Activated naive CD8-positive, alpha-beta T cell treated with anti-CD3 and anti-CD28 coated beads, Interleukin-2, amount 10 ng/mL, durations not matched to agents 7 days and 5 days (primary cell): ENCODE data around the gene C1RL. TPM values are rescaled to one million over a fixed set of nuclear protein-coding genes. Genes with fewer than 3 reads are reported as not detected.
A peak's percentile ranks its signal among the peaks of the same experiment; 100 is the strongest.

ENCODE experiments used
- ATAC-seq: fragments of 150-1000 bp; cut with Tn5 transposase; one replicate; pipeline ENCODE4 v1.10.0; 2021; ENCODE audit warnings: low read depth, moderate library complexity
- POLR2A ChIA-PET: fragments of 350-600 bp; sonication (Branson Sonifier 250); formaldehyde crosslinking; loops from one replicate; lab custom pipeline; 2021; ENCODE audit warnings: antibody characterized with exemption; lab: Charles Lee
- DNase-seq: peaks from one replicate; pipeline ENCODE4 v3.0.0; 2021
- H3K27ac Mint-ChIP-seq: one replicate; pipeline ENCODE4 v1.8.0; 2022; ENCODE audit warnings: mild to moderate bottlenecking, mixed read lengths
- H3K27me3 Mint-ChIP-seq: one replicate; pipeline ENCODE4 v1.8.0; 2022; ENCODE audit warnings: mild to moderate bottlenecking, moderate library complexity, mixed read lengths
- H3K36me3 Mint-ChIP-seq: one replicate; pipeline ENCODE4 v1.8.0; 2021; ENCODE audit warnings: mild to moderate bottlenecking, mixed read lengths
- H3K4me1 Mint-ChIP-seq: one replicate; pipeline ENCODE4 v1.8.0; 2021; ENCODE audit warnings: mixed read lengths
- H3K4me3 Mint-ChIP-seq: one replicate; pipeline ENCODE4 v1.8.0; 2022; ENCODE audit warnings: mild to moderate bottlenecking, moderate library complexity, mixed read lengths
- H3K9me3 Mint-ChIP-seq: one replicate; pipeline ENCODE4 v1.8.0; 2021; ENCODE audit warnings: mixed read lengths
- total RNA-seq, 2 experiments: library from RNA; stranded (reverse); gene quantifications; one replicate each; pipeline ENCODE4 v1.2.3, GENCODE V29; 2021

Gene C1RL
- 10 to 100 TPM; 29.8 to 36.0 TPM for total RNA-seq

DNA sequence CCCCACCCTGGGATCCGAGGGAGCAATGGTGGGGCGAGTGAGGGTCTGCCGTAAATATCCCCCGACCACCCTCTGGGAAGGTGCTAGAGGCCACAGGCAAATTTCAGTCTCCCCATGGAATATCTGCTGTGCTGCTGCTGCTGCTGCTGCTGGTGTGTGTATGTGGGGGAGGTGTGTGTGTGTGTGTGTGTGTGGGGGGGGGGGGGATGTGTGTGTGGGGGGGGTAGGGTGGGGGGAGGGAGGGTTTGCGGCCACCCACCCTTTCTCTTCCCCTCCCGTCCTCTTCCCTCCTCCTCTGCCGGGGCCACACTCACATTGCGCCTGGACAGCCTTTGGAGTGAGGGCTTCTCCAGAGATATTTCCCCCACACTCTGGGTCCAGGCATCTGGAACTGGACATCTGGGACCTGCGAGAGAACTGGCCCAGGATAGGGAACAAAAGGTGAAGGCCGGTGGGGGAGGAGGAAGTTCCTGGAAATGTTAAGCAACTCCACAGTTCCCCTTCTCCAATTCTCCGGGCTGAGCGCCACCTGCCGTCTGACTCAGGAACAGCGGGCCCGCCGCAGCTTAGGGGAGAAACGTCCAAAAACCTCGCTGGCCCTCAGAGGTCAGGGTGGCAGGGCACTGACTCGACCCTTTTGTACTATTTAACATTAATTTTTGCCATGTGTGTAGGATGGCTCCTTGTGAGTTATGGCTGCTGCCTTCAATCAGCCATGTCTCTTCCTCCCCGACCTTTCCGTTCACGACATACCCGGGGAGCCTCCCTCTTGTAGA lies at the start of gene C1RL:
Gene C1RL (minus strand): TSS at position 419 of the 776 bp plus-strand sequence. CDS start 34 bp downstream, at position 385.
- ATAC-seq (peak; percentile 20), DNase-seq (peak; percentile 90)
- peak within 1 kb of the TSS; percentile 96 for H3K4me3 Mint-ChIP-seq
- peaks cover 27% of the 10 kb centered on the region for H3K36me3 Mint-ChIP-seq
- H3K4me1 Mint-ChIP-seq = peaks cover 39% of the 10 kb centered on the region
- POLR2A ChIA-PET = interaction anchor here (0.5 to 7.6 kb wide), 22 partner anchors 10 to 531 kb away, joined by 3 to 117 read pairs (median 6); partner anchors contain the start of genes C12orf57, CDCA3, EMG1 and ENO2
- H3K27ac Mint-ChIP-seq = peak within 1 kb of the TSS; percentile 95
- no peaks in the 10 kb centered on the region for H3K27me3 Mint-ChIP-seq
- H3K9me3 Mint-ChIP-seq = peaks cover 9% of the 10 kb centered on the region

- DNase-seq (no peak), ATAC-seq (no peak)
- H3K36me3 Mint-ChIP-seq = peaks cover 4% of the 10 kb centered on the region
Measured at GRCh38 chr12:7157391-7157790, 48.4 kb upstream of the C1RL start.

GRCh38 chr12:7156259-7157197 lies 47.5 kb upstream of the C1RL start:
- ATAC-seq (no peak), DNase-seq (no peak)
- peaks cover 2% of the 10 kb centered on the region for H3K27me3 Mint-ChIP-seq
- POLR2A ChIA-PET = no interaction called here
- no peaks in the 10 kb centered on the region for H3K9me3 Mint-ChIP-seq
- no peak overlapping the region for H3K4me3 Mint-ChIP-seq
- H3K27ac Mint-ChIP-seq = peak overlapping the region; percentile 17
- no peaks in the 10 kb centered on the region for H3K4me1 Mint-ChIP-seq
- peaks cover 4% of the 10 kb centered on the region for H3K36me3 Mint-ChIP-seq

More at GRCh38 chr12:7157391-7157790, 48.4 kb upstream of the C1RL start:
- Mint-ChIP-seq H3K9me3 (no peaks in the 10 kb centered on the region), H3K27me3 (peaks cover 6% of the 10 kb centered on the region), H3K4me3 (no peak overlapping the region), H3K4me1 (no peaks in the 10 kb centered on the region), H3K27ac (no peak overlapping the region)
- POLR2A ChIA-PET = no interaction called here

DNA sequence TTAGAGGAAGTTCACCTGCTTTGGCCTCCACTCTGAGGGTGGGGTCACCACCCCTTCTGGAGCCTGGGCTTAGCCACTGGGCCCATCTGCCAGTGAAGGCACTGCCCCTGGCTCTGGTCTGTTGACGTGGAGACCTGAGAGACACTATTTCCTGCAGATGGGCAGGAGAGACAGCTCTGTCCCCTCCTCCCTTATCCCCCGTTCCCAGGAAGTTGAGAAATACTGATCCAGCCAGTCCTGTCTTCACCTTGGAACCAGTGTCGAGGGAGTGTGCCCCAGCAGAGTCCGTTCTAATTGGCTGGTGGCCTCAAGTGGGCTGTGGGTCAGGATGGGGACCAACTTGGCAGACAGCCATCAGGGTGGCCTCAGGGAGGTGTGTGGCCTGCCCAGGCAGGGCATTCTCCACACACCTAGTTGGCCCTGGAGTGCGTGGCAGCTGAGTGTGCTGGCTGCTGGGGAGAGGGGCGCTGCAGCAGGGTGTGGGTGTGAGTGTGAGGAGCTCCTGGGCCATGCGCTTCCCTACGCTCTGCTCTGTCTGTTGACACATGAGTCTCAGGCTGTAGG lies 46.5 kb upstream of the C1RL start:
- H3K4me1 Mint-ChIP-seq = no peaks in the 10 kb centered on the region
- no peak overlapping the region for H3K27ac Mint-ChIP-seq

GRCh38 chr12:7154901-7155470 lies 46.0 kb upstream of the C1RL start:
- H3K9me3 Mint-ChIP-seq = no peaks in the 10 kb centered on the region
- POLR2A ChIA-PET = interaction anchor here (1.2 kb wide), 1 partner anchor 34 kb away, joined by 3 read pairs; the partner anchor contains the start of gene PEX5
- H3K27ac Mint-ChIP-seq = no peak overlapping the region
- H3K27me3 Mint-ChIP-seq = no peaks in the 10 kb centered on the region
- DNase-seq (no peak), ATAC-seq (no peak)
- H3K36me3 Mint-ChIP-seq = peaks cover 7% of the 10 kb centered on the region
- H3K4me3 Mint-ChIP-seq = no peak overlapping the region
- H3K4me1 Mint-ChIP-seq = no peaks in the 10 kb centered on the region

More for the DNA sequence above, 46.5 kb upstream of the C1RL start:
- H3K36me3 Mint-ChIP-seq = peaks cover 4% of the 10 kb centered on the region
- no peaks in the 10 kb centered on the region for H3K27me3 Mint-ChIP-seq
- no peak overlapping the region for H3K4me3 Mint-ChIP-seq
- no peaks in the 10 kb centered on the region for H3K9me3 Mint-ChIP-seq
- POLR2A ChIA-PET = interaction anchor here (1.2 kb wide), 1 partner anchor 34 kb away, joined by 3 read pairs; the partner anchor contains the start of gene PEX5
- no peak for DNase-seq
- no peak for ATAC-seq

DNA sequence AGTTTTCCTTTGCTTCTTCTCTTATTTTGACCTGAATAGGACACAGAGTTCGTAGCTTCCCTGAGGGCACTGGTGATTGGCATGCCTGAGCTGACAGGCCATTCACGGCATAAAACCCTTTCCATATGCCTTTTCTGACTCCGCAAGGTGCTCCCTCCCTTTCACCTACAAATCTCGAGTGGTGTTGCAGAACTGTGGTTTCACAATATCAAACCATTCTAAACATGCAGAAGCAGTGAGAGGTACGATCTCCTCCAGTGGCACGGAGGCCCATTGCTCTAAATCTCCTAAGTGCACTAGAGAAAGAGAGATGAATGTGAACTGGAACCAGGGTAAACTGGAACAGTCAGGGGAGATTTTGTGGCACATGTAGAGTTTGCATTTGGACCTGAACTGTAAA lies 45.0 kb upstream of the C1RL start:
- POLR2A ChIA-PET = no interaction called here
- H3K27me3 Mint-ChIP-seq = no peaks in the 10 kb centered on the region
- peaks cover 10% of the 10 kb centered on the region for H3K36me3 Mint-ChIP-seq
- peak overlapping the region; percentile 60 for H3K27ac Mint-ChIP-seq
- H3K4me1 Mint-ChIP-seq = no peaks in the 10 kb centered on the region
- no peak for ATAC-seq
- no peak overlapping the region for H3K4me3 Mint-ChIP-seq
- no peak for DNase-seq
- H3K9me3 Mint-ChIP-seq = no peaks in the 10 kb centered on the region

DNA sequence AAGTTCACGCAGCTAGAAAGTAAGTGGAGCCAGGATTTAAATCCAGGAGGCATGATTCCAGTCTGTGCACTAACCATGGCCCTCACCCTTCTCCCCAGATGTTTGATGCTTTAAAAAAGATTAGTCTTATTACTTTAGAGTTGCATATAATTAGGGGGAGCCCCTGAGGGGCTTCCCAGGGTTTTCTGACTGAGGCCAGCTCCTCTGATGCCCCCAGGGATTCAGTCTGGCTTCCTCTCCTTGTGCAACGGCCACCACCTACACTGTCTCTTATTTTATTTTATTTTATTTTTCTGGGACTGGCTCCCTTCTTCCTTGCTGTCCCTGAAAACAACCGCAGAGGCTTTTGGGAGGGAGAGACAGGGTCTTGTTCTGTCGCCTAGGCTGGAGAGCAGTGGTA lies 43.8 kb upstream of the C1RL start:
- Mint-ChIP-seq H3K4me1 (peaks cover 8% of the 10 kb centered on the region), H3K27ac (no peak overlapping the region), H3K4me3 (no peak overlapping the region), H3K27me3 (no peaks in the 10 kb centered on the region), H3K36me3 (peaks cover 18% of the 10 kb centered on the region), H3K9me3 (no peaks in the 10 kb centered on the region)
- ATAC-seq (no peak), DNase-seq (no peak)
- POLR2A ChIA-PET = no interaction called here

- DNase-seq (no peak), ATAC-seq (no peak)
- Mint-ChIP-seq H3K27ac (no peak overlapping the region), H3K4me1 (peaks cover 9% of the 10 kb centered on the region), H3K9me3 (no peaks in the 10 kb centered on the region), H3K36me3 (peaks cover 20% of the 10 kb centered on the region), H3K4me3 (no peak overlapping the region), H3K27me3 (no peaks in the 10 kb centered on the region)
- POLR2A ChIA-PET = interaction anchor here (0.7 kb wide), 1 partner anchor 289 kb away, joined by 3 read pairs; no protein-coding TSS in a partner anchor
Measured at GRCh38 chr12:7151532-7151931, 42.5 kb upstream of the C1RL start.

- H3K4me1 Mint-ChIP-seq = peaks cover 11% of the 10 kb centered on the region
- POLR2A ChIA-PET = no interaction called here
- no peak overlapping the region for H3K27ac Mint-ChIP-seq
- no peak for ATAC-seq
- H3K4me3 Mint-ChIP-seq = no peak overlapping the region
- H3K36me3 Mint-ChIP-seq = peaks cover 27% of the 10 kb centered on the region
- H3K27me3 Mint-ChIP-seq = no peaks in the 10 kb centered on the region
- no peak for DNase-seq
- H3K9me3 Mint-ChIP-seq = no peaks in the 10 kb centered on the region
Measured at GRCh38 chr12:7150841-7151240, 41.8 kb upstream of the C1RL start.

- Mint-ChIP-seq H3K4me3 (no peak overlapping the region), H3K27ac (no peak overlapping the region), H3K36me3 (peaks cover 30% of the 10 kb centered on the region), H3K27me3 (no peaks in the 10 kb centered on the region), H3K9me3 (no peaks in the 10 kb centered on the region), H3K4me1 (peaks cover 11% of the 10 kb centered on the region)
- no peak for DNase-seq
- ATAC-seq = no peak
- POLR2A ChIA-PET = no interaction called here
Measured at GRCh38 chr12:7150356-7150755, 41.3 kb upstream of the C1RL start.

DNA sequence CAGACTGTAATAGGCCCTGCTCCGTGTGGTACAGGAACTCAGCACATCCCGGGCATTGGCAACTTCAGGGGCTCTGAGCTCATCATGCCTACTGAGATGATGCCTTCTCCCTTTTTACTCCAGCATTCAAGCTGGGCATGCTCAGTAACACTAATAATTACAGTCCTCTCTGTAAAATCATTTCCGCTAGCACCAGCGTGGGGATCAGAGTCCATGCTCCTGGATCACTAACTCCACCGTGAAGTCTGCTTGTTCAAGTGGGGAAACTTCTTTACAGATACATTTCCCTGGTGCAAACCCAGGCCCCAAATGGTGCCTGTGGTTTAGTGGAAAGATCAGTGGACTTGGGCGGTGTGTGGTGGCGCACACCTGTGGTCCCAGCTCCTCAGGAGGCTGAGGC lies 37.9 kb upstream of the C1RL start:
- Mint-ChIP-seq H3K27ac (no peak overlapping the region), H3K27me3 (no peaks in the 10 kb centered on the region), H3K4me1 (peaks cover 14% of the 10 kb centered on the region), H3K4me3 (no peak overlapping the region), H3K36me3 (peaks cover 39% of the 10 kb centered on the region), H3K9me3 (no peaks in the 10 kb centered on the region)
- DNase-seq (no peak), ATAC-seq (no peak)
- POLR2A ChIA-PET = no interaction called here

GRCh38 chr12:7146228-7146627 lies 37.2 kb upstream of the C1RL start:
- ATAC-seq = no peak
- Mint-ChIP-seq H3K9me3 (no peaks in the 10 kb centered on the region), H3K4me3 (no peak overlapping the region), H3K36me3 (peaks cover 45% of the 10 kb centered on the region), H3K4me1 (peaks cover 17% of the 10 kb centered on the region), H3K27ac (peak overlapping the region; percentile 48), H3K27me3 (no peaks in the 10 kb centered on the region)
- POLR2A ChIA-PET = no interaction called here
- DNase-seq = no peak

DNA sequence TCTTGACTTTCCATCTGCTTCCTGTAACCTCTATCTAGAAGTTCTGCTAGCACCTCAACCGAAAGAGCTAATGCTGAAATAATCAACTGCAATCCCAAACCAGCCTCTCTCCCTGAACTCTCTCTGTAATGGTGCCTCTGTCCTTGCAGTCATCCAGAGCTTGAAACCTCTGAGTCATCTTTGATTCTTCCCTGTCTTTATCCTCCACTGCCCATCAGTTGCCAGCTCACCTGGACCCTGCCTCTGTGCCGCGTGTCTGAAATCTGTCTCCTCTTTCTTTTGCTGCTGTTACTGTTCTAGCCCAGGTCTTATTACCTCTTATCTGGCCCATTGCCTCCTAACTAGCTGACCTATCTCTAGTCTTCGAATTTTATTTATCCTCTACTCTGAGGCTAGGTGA lies 36.7 kb upstream of the C1RL start:
- DNase-seq (no peak), ATAC-seq (no peak)
- H3K4me1 Mint-ChIP-seq = peaks cover 17% of the 10 kb centered on the region
- H3K36me3 Mint-ChIP-seq = peaks cover 45% of the 10 kb centered on the region
- H3K27ac Mint-ChIP-seq = no peak overlapping the region
- POLR2A ChIA-PET = no interaction called here
- no peaks in the 10 kb centered on the region for H3K27me3 Mint-ChIP-seq
- no peak overlapping the region for H3K4me3 Mint-ChIP-seq
- no peaks in the 10 kb centered on the region for H3K9me3 Mint-ChIP-seq
